ENCODE data around the gene GSTA5.
"Not testable (repeated sequence)": the region's sequence is repeated elsewhere in the genome, so short reads cannot be mapped to it uniquely, and the experiment has no call there.

GSTA5 gene

GRCh38 chr6:52840763-52841585 is at the start of gene GSTA5:
TSS of gene GSTA5 (minus strand) at chr6:52840813.
- no peak for DNase-seq (ENCODE audit: low read depth, low spot score)

- no peak for DNase-seq (ENCODE audit: low read depth, low spot score)
These were observed 49.4 kb upstream of the GSTA5 start for GRCh38 chr6:52890018-52890417.

GRCh38 chr6:52887910-52888524 is 47.4 kb upstream of the GSTA5 start:
- DNase-seq (ENCODE audit: low read depth, low spot score), result no peak

- DNase-seq (ENCODE audit: low read depth, low spot score), result peak; percentile 13
These were observed 41.6 kb upstream of the GSTA5 start for GRCh38 chr6:52881996-52882841.

- DNase-seq (ENCODE audit: low read depth, low spot score), result no peak
These were observed 41.0 kb upstream of the GSTA5 start for GRCh38 chr6:52881662-52881995.

GRCh38 chr6:52877786-52878185 is 37.2 kb upstream of the GSTA5 start:
- DNase-seq (ENCODE audit: low read depth, low spot score), result no peak

GRCh38 chr6:52877168-52877567 is 36.6 kb upstream of the GSTA5 start:
- peak; percentile 10 for DNase-seq (ENCODE audit: low read depth, low spot score)

- no peak for DNase-seq (ENCODE audit: low read depth, low spot score)
These were observed 35.6 kb upstream of the GSTA5 start for GRCh38 chr6:52876056-52876787.

GRCh38 chr6:52872031-52872430 is 31.4 kb upstream of the GSTA5 start:
- DNase-seq (ENCODE audit: low read depth, low spot score), result no peak

GRCh38 chr6:52871621-52872020 is 31.0 kb upstream of the GSTA5 start:
- DNase-seq (ENCODE audit: low read depth, low spot score), result no peak

- not testable (repeated sequence) for DNase-seq (ENCODE audit: low read depth, low spot score)
These were observed 29.9 kb upstream of the GSTA5 start for GRCh38 chr6:52870335-52871091.

- not testable (repeated sequence) for DNase-seq (ENCODE audit: low read depth, low spot score)
These were observed 28.3 kb upstream of the GSTA5 start for GRCh38 chr6:52868899-52869298.

GRCh38 chr6:52868240-52868639 is 27.6 kb upstream of the GSTA5 start:
- DNase-seq (ENCODE audit: low read depth, low spot score), result no peak

GRCh38 chr6:52861151-52861550 is 20.5 kb upstream of the GSTA5 start:
- DNase-seq (ENCODE audit: low read depth, low spot score), result not testable (repeated sequence)

GRCh38 chr6:52858416-52858815 is 17.8 kb upstream of the GSTA5 start:
- DNase-seq (ENCODE audit: low read depth, low spot score), result no peak

- DNase-seq (ENCODE audit: low read depth, low spot score), result not testable (repeated sequence)
These were observed 15.5 kb upstream of the GSTA5 start for GRCh38 chr6:52856137-52856536.

GRCh38 chr6:52849137-52849536 is 8.5 kb upstream of the GSTA5 start:
- DNase-seq (ENCODE audit: low read depth, low spot score), result no peak

GRCh38 chr6:52846002-52846401 is 5.4 kb upstream of the GSTA5 start:
- DNase-seq (ENCODE audit: low read depth, low spot score), result no peak

- no peak for DNase-seq (ENCODE audit: low read depth, low spot score)
These were observed 3.0 kb upstream of the GSTA5 start for GRCh38 chr6:52843605-52844004.

GRCh38 chr6:52839124-52840055 is 1.2 kb downstream of the GSTA5 start:
- DNase-seq (ENCODE audit: low read depth, low spot score), result no peak
